Thoracic aorta (tissue), 2 donors: Measurements from ENCODE around the gene TLR3. TPM values are rescaled to one million over a fixed set of nuclear protein-coding genes. Genes with fewer than 3 reads are reported as not detected.
"Not testable (repeated sequence)": the region's sequence is repeated elsewhere in the genome, so short reads cannot be mapped to it uniquely, and the experiment has no call there.

ENCODE experiments used
- ATAC-seq: fragments of 150-250 bp; one replicate; pipeline ENCODE4 v1.8.0; 2017; ENCODE audit warnings: low read depth; ENCODE audit not compliant: insufficient number of reproducible peaks, low FRiP score
- DNase-seq: peaks from one replicate; pipeline ENCODE4 v3.0.0-alpha.2; 2020; ENCODE audit warnings: low spot score
- H3K27ac ChIP-seq, 2 donors: fragments of 200-600 bp; sonication (generic); 1 replicate in 1 of 2; 2 replicates in 1 of 2; pipeline ENCODE4 v1.5.1; 2016; ENCODE audit warnings: mild to moderate bottlenecking in 2 of 2, moderate library complexity in 2 of 2
- H3K27me3 ChIP-seq: fragments of 200-600 bp; sonication (generic); replicated peaks from 2 replicates; pipeline ENCODE4 v1.6.0; 2016; ENCODE audit warnings: mild to moderate bottlenecking; ENCODE audit not compliant: insufficient read depth
- H3K36me3 ChIP-seq: fragments of 200-600 bp; sonication (generic); one replicate; pipeline ENCODE4 v1.5.1; 2016
- H3K4me1 ChIP-seq, 2 donors: fragments of 200-600 bp; sonication (generic); 1 replicate in 1 of 2; 2 replicates in 1 of 2; pipeline versions ENCODE4 v1.5.1 to v1.6.0; 2016; ENCODE audit warnings: low read depth in 2 of 2, mild to moderate bottlenecking in 1 of 2; ENCODE audit not compliant: control insufficient read depth in 1 of 2
- H3K4me3 ChIP-seq: fragments of 200-600 bp; sonication (generic); 2 replicates; pipeline ENCODE4 v1.5.1; 2016; ENCODE audit warnings: mild to moderate bottlenecking
- H3K9me3 ChIP-seq: fragments of 200-600 bp; sonication (generic); 2 replicates; pipeline ENCODE4 v1.5.1; 2016
- total RNA-seq, 2 donors: library from RNA; depleted of rRNA; stranded (reverse); fragments of >200 nt; gene quantifications; one replicate each; pipeline versions ENCODE4 v1.1.0 to v1.2.3, GENCODE V29; 2016
- TF ChIP-seq, protein P1 (sequence below): fragments of 200-600 bp; sonication (generic); IDR thresholded peaks from one replicate; pipeline ENCODE4 v1.5.1; 2019; ENCODE audit warnings: antibody characterized with exemption

The TLR3 gene
- total RNA-seq, 2 donors from 2014 or later, result 3.5 to 5.7 TPM

- no peak overlapping the region for H3K27ac ChIP-seq
- TF ChIP-seq, protein P1, sequence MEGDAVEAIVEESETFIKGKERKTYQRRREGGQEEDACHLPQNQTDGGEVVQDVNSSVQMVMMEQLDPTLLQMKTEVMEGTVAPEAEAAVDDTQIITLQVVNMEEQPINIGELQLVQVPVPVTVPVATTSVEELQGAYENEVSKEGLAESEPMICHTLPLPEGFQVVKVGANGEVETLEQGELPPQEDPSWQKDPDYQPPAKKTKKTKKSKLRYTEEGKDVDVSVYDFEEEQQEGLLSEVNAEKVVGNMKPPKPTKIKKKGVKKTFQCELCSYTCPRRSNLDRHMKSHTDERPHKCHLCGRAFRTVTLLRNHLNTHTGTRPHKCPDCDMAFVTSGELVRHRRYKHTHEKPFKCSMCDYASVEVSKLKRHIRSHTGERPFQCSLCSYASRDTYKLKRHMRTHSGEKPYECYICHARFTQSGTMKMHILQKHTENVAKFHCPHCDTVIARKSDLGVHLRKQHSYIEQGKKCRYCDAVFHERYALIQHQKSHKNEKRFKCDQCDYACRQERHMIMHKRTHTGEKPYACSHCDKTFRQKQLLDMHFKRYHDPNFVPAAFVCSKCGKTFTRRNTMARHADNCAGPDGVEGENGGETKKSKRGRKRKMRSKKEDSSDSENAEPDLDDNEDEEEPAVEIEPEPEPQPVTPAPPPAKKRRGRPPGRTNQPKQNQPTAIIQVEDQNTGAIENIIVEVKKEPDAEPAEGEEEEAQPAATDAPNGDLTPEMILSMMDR, result no peak
- no peaks in the 10 kb centered on the region for H3K36me3 ChIP-seq
Observed at GRCh38 chr4:186036976-186037581, 31.9 kb upstream of the TLR3 start.

DNA sequence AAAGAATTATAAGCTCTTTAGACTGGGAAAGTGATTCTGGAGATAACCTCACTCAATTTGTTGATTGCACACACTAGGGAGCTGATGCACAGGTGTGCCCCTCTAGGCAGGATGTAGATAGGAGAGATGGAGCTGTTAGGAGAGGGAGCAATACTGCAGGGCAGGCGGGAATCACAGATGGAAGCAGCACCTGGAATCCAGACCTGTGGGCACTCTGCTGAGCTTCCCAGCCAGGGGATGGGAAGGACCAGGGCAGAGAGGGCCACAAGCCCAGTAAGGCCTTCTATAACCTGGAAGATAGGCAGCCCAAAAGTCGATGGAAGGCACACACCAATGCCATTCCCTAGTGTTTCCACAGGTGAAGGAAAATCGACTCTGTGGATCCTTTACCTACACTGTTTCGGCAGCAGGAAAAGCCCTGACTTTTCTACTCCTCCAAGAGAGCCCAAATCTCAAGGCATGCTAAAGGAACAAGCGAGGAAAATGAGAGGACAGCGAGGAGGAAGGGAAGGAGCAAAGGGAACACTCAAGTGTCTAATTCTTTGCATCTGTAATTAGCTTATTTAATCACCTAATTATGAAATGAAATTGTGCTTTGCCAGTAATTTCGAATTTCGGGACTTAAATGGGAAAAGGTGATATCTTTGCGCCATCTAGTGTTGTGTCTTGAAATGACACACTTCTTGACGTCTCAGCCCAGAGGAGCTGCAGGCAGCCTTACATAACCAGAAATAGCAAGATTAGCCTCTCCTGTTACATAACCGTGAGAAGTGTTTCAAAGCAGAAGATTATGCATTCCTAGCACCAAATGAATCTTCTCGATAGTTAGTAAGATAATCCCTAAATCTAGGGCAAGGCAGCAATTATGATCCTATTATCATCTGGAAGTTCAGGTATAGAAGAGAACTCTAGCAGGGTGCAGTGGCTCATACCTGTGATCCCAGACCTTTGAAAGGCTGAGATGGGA lies 31.0 kb upstream of the TLR3 start:
- ATAC-seq (peak; percentile 67), DNase-seq (no peak)
- TF ChIP-seq, protein P1, result peak; percentile 79
- H3K36me3 ChIP-seq, result no peaks in the 10 kb centered on the region
- H3K9me3 ChIP-seq, result no peaks in the 10 kb centered on the region
- H3K27me3 ChIP-seq, result no peaks in the 10 kb centered on the region
- H3K4me1 ChIP-seq, result peaks cover 0 to 11% of the 10 kb centered on the region in 2 donors
- H3K4me3 ChIP-seq, result no peak overlapping the region
- H3K27ac ChIP-seq, result no peak overlapping the region

More at GRCh38 chr4:186036976-186037581, 31.9 kb upstream of the TLR3 start:
- H3K9me3 ChIP-seq, result no peaks in the 10 kb centered on the region
- ATAC-seq (no peak), DNase-seq (no peak)
- no peaks in the 10 kb centered on the region for H3K27me3 ChIP-seq
- no peak overlapping the region for H3K4me3 ChIP-seq
- peaks cover 0 to 11% of the 10 kb centered on the region in 2 donors for H3K4me1 ChIP-seq

DNA sequence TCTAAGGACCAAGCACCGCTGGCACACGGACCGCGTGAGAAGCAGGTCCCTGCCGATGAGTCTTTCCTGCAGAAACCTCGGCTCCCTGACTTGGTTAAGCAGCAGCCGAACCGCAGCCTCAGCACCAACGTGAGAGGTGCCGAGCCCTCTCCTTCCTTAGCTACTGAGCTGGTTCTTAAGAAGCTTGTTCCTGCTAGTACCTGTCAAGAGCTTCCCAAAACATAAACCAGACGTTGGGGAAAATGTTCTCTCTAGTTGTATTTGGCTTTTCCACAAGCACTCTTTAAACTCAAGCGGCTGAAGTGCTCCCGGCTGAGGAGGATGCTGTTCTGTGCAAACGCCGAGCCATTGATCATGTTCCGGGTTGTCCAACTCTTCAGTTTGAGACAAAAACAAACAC lies 29.3 kb upstream of the TLR3 start:
- peak overlapping the region; percentile 50 for H3K4me3 ChIP-seq
- TF ChIP-seq, protein P1, result no peak
- H3K27ac ChIP-seq, result no peak overlapping the region
- H3K36me3 ChIP-seq, result no peaks in the 10 kb centered on the region
- H3K4me1 ChIP-seq, result peaks cover 0 to 11% of the 10 kb centered on the region in 2 donors
- no peaks in the 10 kb centered on the region for H3K27me3 ChIP-seq
- H3K9me3 ChIP-seq, result no peaks in the 10 kb centered on the region
- no peak for DNase-seq
- no peak for ATAC-seq

- H3K36me3 ChIP-seq, result no peaks in the 10 kb centered on the region
- DNase-seq (no peak), ATAC-seq (no peak)
- peaks cover 0 to 11% of the 10 kb centered on the region in 2 donors for H3K4me1 ChIP-seq
- no peaks in the 10 kb centered on the region for H3K9me3 ChIP-seq
- no peaks in the 10 kb centered on the region for H3K27me3 ChIP-seq
- TF ChIP-seq, protein P1, result no peak
- H3K27ac ChIP-seq, result no peak overlapping the region
- peak overlapping the region; percentile 50 for H3K4me3 ChIP-seq
Observed at GRCh38 chr4:186040316-186040715, 28.6 kb upstream of the TLR3 start.

DNA sequence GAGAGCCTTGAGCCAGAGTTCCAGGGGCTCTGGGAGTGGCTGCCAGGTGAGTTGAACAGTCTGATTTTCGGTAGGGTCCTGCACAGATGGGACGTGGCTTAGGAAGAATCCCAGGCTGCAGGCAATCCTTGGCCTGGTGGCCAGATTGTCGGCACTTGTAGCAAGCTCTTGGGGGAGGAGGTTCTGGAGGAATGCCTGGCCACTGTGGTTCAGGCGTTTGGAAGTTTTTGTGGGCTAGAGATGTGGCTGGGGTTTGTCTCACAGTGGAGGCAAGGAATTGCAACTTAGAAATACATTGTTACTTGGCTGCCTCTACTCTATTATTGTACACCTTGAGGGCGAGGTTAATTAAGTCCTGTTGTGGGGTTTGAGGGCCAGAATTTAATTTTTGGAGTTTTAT lies 21.5 kb upstream of the TLR3 start:
- DNase-seq, H3K27ac ChIP-seq: not testable (repeated sequence)

GRCh38 chr4:186050135-186050534 lies 18.8 kb upstream of the TLR3 start:
- not testable (repeated sequence) for ATAC-seq, H3K27ac ChIP-seq, DNase-seq, H3K27me3 ChIP-seq, H3K4me3 ChIP-seq, H3K9me3 ChIP-seq, H3K4me1 ChIP-seq, H3K36me3 ChIP-seq

More for the DNA sequence above, 21.5 kb upstream of the TLR3 start:
- not testable (repeated sequence) for H3K4me3 ChIP-seq, H3K9me3 ChIP-seq, H3K4me1 ChIP-seq, H3K36me3 ChIP-seq, ATAC-seq, H3K27me3 ChIP-seq
